SK-N-MC (cell line): ENCODE data around the gene ASXL2.

ENCODE experiments used
- EZH2 ChIP-seq: fragments of 200-600 bp; sonication (generic); IDR thresholded peaks from one replicate; pipeline ENCODE4 v1.6.1; 2017; ENCODE audit warnings: antibody characterized with exemption
- FOXP2 ChIP-seq: optimal IDR thresholded peaks from 2 replicates; pipeline ENCODE3; 2011; ENCODE audit warnings: mild to moderate bottlenecking, moderate library complexity; ENCODE audit not compliant: insufficient read depth; ENCODE audit errors: extremely low read length, control extremely low read depth
- POLR2AphosphoS5 ChIP-seq: IDR thresholded peaks from 2 replicates; pipeline ENCODE4 v1.6.1; 2012; ENCODE audit warnings: mild to moderate bottlenecking, low read depth, low read length, borderline replicate concordance

DNA sequence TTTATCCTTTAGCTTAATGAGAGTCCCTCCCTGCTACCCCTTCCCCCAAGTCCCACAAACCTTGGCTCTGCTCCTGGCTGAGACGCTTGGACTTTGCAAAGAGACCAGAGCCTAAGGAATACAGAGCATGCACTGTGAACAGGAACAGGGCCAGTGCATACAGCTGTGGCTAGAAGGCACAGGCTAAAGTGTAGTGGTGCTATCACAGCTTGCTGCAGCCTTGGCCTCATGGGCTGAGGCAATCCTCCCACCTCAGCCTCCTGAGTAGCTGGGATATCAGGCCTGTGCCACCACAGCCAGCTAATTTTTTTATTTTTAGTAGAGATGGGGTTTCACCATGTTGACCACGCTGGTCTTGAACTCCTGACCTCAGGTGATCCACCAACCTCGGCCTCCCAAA lies 39.5 kb upstream of the ASXL2 start:
- TF ChIP-seq EZH2 (no peak), POLR2AphosphoS5 (no peak), FOXP2 (no peak)
